Cardiac muscle cell (in vitro differentiated cells and primary cell): ENCODE results near the gene MRPL51. TPM values are rescaled to one million over a fixed set of nuclear protein-coding genes. Genes with fewer than 3 reads are reported as not detected.

Source experiments
- DNase-seq, 2 donors: peaks; one replicate each; pipeline versions ENCODE4 v3.0.0 to v3.0.0-alpha.2; 2010 to 2017; ENCODE audit warnings: low read depth in 1 of 2, low spot score in 1 of 2
- H3K27ac ChIP-seq: fragments of 200-600 bp; sonication (generic); 2 replicates; pipeline ENCODE4 v1.5.1; 2016
- H3K27me3 ChIP-seq: fragments of 200-600 bp; sonication (generic); 2 replicates; pipeline ENCODE4 v1.6.0; 2016; ENCODE audit warnings: control low read depth
- H3K36me3 ChIP-seq: fragments of 200-600 bp; sonication (generic); 2 replicates; pipeline ENCODE4 v1.5.1; 2016; ENCODE audit warnings: control low read depth
- H3K4me1 ChIP-seq: fragments of 200-600 bp; sonication (generic); 2 replicates; pipeline ENCODE4 v1.8.1; 2017; ENCODE audit warnings: low read depth, mild to moderate bottlenecking, mixed run types
- H3K4me3 ChIP-seq: fragments of 200-600 bp; sonication (generic); 2 replicates; pipeline ENCODE4 v1.5.1; 2016; ENCODE audit warnings: mild to moderate bottlenecking
- H3K9me3 ChIP-seq: fragments of 200-600 bp; sonication (generic); 2 replicates; pipeline ENCODE4 v1.5.1; 2017; ENCODE audit warnings: low read depth, mild to moderate bottlenecking, control low read depth
- polyA plus RNA-seq: library from polyadenylated mRNA; unstranded; fragments of >200 nt; fragmentation: Nextera tagmentation; extraction: Ambion mirVana; gene quantifications from 2 replicates; pipeline ENCODE4 v1.2.1, GENCODE V29; 2016
- total RNA-seq: library from RNA; depleted of rRNA; stranded (reverse); fragments of >200 nt; gene quantifications from 2 replicates; pipeline ENCODE4 v1.2.3, GENCODE V29; 2016
- TF ChIP-seq, protein P1 (sequence below): IDR thresholded peaks from 2 replicates; pipeline ENCODE4 v1.5.1; 2012; ENCODE audit warnings: low read depth, mild to moderate bottlenecking, low read length

Gene MRPL51
- total and polyA plus RNA-seq, 2 experiments from 2014 or later = 75.1 to 279 TPM

DNA sequence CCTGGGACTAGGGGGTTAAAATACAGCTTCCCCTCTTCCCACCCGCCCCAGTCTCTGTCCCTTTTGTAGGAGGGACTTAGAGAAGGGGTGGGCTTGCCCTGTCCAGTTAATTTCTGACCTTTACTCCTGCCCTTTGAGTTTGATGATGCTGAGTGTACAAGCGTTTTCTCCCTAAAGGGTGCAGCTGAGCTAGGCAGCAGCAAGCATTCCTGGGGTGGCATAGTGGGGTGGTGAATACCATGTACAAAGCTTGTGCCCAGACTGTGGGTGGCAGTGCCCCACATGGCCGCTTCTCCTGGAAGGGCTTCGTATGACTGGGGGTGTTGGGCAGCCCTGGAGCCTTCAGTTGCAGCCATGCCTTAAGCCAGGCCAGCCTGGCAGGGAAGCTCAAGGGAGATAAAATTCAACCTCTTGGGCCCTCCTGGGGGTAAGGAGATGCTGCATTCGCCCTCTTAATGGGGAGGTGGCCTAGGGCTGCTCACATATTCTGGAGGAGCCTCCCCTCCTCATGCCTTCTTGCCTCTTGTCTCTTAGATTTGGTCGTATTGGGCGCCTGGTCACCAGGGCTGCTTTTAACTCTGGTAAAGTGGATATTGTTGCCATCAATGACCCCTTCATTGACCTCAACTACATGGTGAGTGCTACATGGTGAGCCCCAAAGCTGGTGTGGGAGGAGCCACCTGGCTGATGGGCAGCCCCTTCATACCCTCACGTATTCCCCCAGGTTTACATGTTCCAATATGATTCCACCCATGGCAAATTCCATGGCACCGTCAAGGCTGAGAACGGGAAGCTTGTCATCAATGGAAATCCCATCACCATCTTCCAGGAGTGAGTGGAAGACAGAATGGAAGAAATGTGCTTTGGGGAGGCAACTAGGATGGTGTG, 43.1 kb upstream of the MRPL51 start:
- DNase-seq = no peak
- peaks cover 31% of the 10 kb centered on the region for H3K4me1 ChIP-seq
- TF ChIP-seq, protein P1, sequence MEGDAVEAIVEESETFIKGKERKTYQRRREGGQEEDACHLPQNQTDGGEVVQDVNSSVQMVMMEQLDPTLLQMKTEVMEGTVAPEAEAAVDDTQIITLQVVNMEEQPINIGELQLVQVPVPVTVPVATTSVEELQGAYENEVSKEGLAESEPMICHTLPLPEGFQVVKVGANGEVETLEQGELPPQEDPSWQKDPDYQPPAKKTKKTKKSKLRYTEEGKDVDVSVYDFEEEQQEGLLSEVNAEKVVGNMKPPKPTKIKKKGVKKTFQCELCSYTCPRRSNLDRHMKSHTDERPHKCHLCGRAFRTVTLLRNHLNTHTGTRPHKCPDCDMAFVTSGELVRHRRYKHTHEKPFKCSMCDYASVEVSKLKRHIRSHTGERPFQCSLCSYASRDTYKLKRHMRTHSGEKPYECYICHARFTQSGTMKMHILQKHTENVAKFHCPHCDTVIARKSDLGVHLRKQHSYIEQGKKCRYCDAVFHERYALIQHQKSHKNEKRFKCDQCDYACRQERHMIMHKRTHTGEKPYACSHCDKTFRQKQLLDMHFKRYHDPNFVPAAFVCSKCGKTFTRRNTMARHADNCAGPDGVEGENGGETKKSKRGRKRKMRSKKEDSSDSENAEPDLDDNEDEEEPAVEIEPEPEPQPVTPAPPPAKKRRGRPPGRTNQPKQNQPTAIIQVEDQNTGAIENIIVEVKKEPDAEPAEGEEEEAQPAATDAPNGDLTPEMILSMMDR = no peak
- peak overlapping the region; percentile 84 for H3K27ac ChIP-seq
- peak overlapping the region; percentile 91 for H3K4me3 ChIP-seq
- H3K9me3 ChIP-seq = no peaks in the 10 kb centered on the region
- no peaks in the 10 kb centered on the region for H3K27me3 ChIP-seq
- H3K36me3 ChIP-seq = peaks cover 26% of the 10 kb centered on the region

DNA sequence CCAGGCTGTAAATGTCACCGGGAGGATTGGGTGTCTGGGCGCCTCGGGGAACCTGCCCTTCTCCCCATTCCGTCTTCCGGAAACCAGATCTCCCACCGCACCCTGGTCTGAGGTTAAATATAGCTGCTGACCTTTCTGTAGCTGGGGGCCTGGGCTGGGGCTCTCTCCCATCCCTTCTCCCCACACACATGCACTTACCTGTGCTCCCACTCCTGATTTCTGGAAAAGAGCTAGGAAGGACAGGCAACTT, 42.6 kb upstream of the MRPL51 start:
- H3K9me3 ChIP-seq = no peaks in the 10 kb centered on the region
- peaks cover 32% of the 10 kb centered on the region for H3K36me3 ChIP-seq
- TF ChIP-seq, protein P1 = no peak
- H3K4me3 ChIP-seq = peak overlapping the region; percentile 91
- H3K27ac ChIP-seq = peak overlapping the region; percentile 84
- H3K27me3 ChIP-seq = no peaks in the 10 kb centered on the region
- peaks cover 31% of the 10 kb centered on the region for H3K4me1 ChIP-seq
- DNase-seq = no peak

DNA sequence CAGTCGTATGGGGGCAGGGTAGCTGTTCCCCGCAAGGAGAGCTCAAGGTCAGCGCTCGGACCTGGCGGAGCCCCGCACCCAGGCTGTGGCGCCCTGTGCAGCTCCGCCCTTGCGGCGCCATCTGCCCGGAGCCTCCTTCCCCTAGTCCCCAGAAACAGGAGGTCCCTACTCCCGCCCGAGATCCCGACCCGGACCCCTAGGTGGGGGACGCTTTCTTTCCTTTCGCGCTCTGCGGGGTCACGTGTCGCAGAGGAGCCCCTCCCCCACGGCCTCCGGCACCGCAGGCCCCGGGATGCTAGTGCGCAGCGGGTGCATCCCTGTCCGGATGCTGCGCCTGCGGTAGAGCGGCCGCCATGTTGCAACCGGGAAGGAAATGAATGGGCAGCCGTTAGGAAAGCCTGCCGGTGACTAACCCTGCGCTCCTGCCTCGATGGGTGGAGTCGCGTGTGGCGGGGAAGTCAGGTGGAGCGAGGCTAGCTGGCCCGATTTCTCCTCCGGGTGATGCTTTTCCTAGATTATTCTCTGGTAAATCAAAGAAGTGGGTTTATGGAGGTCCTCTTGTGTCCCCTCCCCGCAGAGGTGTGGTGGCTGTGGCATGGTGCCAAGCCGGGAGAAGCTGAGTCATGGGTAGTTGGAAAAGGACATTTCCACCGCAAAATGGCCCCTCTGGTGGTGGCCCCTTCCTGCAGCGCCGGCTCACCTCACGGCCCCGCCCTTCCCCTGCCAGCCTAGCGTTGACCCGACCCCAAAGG, 42.1 kb upstream of the MRPL51 start:
- peak overlapping the region; percentile 84 for H3K27ac ChIP-seq
- peak overlapping the region; percentile 91 for H3K4me3 ChIP-seq
- peaks cover 37% of the 10 kb centered on the region for H3K36me3 ChIP-seq
- TF ChIP-seq, protein P1 = no peak
- H3K4me1 ChIP-seq = peaks cover 26% of the 10 kb centered on the region
- H3K9me3 ChIP-seq = no peaks in the 10 kb centered on the region
- DNase-seq = peak; percentile 62 to 84
- H3K27me3 ChIP-seq = no peaks in the 10 kb centered on the region

DNA sequence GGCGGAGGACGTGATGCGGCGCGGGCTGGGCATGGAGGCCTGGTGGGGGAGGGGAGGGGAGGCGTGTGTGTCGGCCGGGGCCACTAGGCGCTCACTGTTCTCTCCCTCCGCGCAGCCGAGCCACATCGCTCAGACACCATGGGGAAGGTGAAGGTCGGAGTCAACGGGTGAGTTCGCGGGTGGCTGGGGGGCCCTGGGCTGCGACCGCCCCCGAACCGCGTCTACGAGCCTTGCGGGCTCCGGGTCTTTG, 41.6 kb upstream of the MRPL51 start:
- H3K27ac ChIP-seq = peak overlapping the region; percentile 84
- DNase-seq = no peak
- H3K4me3 ChIP-seq = peak overlapping the region; percentile 91
- H3K4me1 ChIP-seq = peaks cover 24% of the 10 kb centered on the region
- H3K27me3 ChIP-seq = no peaks in the 10 kb centered on the region
- H3K9me3 ChIP-seq = no peaks in the 10 kb centered on the region
- TF ChIP-seq, protein P1 = no peak
- peaks cover 42% of the 10 kb centered on the region for H3K36me3 ChIP-seq

DNA sequence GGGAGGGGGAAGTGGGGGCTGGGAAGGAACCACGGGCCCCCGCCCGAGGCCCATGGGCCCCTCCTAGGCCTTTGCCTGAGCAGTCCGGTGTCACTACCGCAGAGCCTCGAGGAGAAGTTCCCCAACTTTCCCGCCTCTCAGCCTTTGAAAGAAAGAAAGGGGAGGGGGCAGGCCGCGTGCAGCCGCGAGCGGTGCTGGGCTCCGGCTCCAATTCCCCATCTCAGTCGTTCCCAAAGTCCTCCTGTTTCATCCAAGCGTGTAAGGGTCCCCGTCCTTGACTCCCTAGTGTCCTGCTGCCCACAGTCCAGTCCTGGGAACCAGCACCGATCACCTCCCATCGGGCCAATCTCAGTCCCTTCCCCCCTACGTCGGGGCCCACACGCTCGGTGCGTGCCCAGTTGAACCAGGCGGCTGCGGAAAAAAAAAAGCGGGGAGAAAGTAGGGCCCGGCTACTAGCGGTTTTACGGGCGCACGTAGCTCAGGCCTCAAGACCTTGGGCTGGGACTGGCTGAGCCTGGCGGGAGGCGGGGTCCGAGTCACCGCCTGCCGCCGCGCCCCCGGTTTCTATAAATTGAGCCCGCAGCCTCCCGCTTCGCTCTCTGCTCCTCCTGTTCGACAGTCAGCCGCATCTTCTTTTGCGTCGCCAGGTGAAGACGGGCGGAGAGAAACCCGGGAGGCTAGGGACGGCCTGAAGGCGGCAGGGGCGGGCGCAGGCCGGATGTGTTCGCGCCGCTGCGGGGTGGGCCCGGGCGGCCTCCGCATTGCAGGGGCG, 41.0 kb upstream of the MRPL51 start, which contains the start of gene GAPDH:
GAPDH (plus strand) TSS at position 595 of the 772 bp plus-strand sequence. CDS start 316 bp downstream, outside the sequence.
- Histone ChIP-seq H3K36me3 (peaks cover 47% of the 10 kb centered on the region), H3K9me3 (no peaks in the 10 kb centered on the region), H3K27me3 (no peaks in the 10 kb centered on the region), H3K4me1 (peaks cover 24% of the 10 kb centered on the region), H3K4me3 (peak within 1 kb of the TSS; percentile 91), H3K27ac (peak within 1 kb of the TSS; percentile 84)
- DNase-seq = peak; percentile 97 to 98
- TF ChIP-seq, protein P1 = no peak
